H4 (cell line): ENCODE results near the gene TTC12. TPM values are rescaled to one million over a fixed set of nuclear protein-coding genes. Genes with fewer than 3 reads are reported as not detected.

Experiments used
- DNase-seq: peaks from one replicate; pipeline ENCODE4 v3.0.0-alpha.2; 2015; ENCODE audit warnings: low spot score
- total RNA-seq: library from RNA; depleted of rRNA; stranded (reverse); fragments of >200 nt; shearing (Covaris generic); gene quantifications from 2 replicates; pipeline ENCODE4 v1.2.3, GENCODE V29; 2014

TTC12 gene
- total RNA-seq, 1 experiment from 2014 or later, result 10.8 TPM

- DNase-seq, result no peak
Measured at GRCh38 chr11:113331441-113331840, 17.1 kb downstream of the TTC12 start.

- DNase-seq, result no peak
Measured at GRCh38 chr11:113332023-113332422, 17.6 kb downstream of the TTC12 start.

- DNase-seq, result no peak
Measured at GRCh38 chr11:113332638-113333329, 18.4 kb downstream of the TTC12 start.

DNA sequence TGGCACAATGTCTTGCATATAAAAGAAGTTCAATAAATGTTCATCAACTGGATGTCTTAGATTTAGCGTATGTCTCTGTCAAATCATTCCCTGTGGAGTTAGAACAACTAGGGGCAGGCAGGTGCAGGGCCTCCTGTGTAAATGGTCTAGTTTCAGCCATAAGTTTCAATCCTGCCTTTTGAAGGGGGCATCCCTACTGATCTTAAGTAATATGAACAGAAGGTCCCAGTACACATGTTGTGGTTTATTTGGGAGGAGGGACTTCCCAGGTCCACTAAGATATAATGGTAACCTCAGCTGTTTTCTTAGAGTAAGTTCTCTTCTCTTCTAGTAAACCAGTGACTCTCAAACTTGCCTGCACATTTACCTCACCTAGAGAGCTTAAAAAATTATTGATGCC is 19.8 kb downstream of the TTC12 start:
- DNase-seq, result no peak

GRCh38 chr11:113338730-113339129 is 24.3 kb downstream of the TTC12 start:
- DNase-seq, result no peak

- DNase-seq, result no peak
Measured at GRCh38 chr11:113339929-113340589, 25.7 kb downstream of the TTC12 start.

DNA sequence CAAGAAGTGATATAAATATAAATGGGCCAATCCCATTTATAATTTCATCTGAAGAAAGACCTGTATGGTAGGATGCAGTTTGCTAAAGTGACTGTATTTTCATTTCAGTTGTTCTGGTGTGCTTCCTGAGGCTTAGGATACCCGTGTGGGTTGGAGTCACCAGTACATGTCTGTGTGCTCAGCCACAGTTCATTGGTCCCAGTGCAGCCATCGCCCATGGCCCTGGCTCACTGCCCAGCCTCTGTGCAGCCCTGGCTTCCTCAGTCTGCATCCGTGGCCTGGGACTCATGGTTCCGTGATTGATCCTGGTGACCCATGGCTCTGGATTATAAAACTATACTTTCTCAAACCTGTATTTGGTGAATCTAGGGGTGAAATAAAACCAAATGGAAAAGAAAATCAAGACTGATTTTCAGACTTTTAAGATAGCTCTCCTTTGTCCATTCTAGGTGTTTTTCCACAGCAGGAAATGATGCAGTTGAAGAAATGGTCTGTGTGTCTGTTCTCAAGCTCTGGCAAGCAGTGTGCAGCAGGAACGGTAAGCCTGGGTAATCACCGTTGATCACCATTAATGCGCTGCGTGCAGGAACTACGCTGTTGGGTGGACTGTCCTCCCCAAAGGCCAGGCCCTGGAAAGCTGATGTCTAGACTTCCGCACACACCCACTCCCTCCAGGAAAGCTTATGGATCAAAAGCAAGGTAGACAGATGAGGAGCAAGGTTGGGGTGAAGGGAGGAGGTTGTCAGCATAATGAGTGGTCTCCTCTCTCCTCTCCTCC is 27.2 kb downstream of the TTC12 start:
- no peak for DNase-seq

DNA sequence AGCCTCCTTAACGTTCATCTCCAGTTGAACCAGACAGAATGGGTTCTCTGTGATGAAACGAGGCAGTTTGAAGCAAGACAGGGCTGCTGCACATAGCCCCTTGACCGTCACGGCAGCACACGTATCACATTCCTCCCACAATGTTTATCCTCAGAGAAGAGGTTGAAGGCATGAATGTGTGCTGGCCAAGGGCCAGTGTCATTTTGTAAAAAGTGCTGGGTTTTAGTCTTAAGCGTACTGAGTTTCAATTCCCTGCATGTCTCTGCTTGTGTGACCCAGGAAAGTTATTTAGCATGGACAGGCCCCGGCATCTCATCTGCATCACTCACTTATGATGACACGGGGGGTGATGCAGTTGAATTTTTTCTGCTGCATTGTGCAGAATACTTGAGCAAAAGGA is 31.6 kb downstream of the TTC12 start:
- no peak for DNase-seq

DNA sequence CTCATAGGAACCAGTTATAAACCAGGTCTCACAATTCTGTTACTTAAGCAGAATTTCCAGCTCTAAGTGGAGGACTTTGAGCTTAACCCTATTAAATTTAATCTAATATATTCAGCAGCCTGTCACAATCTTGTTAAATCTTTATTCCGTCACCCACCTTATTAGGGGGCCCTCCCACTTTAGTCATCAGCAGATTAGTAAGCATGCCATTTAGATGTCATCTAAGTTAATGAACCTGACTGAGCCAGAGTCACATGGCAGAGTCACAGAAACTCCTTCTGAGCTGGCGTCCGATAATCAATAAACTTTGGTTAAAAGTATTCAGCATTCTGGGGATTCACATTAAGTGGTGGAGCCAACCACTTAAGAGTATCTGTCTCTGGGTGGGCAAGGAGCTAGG is 35.1 kb downstream of the TTC12 start:
- DNase-seq, result no peak

- no peak for DNase-seq
Measured at GRCh38 chr11:113350336-113351067, 36.1 kb downstream of the TTC12 start.

- DNase-seq, result no peak
Measured at GRCh38 chr11:113351068-113351450, 36.7 kb downstream of the TTC12 start.

- no peak for DNase-seq
Measured at GRCh38 chr11:113351480-113351879, 37.1 kb downstream of the TTC12 start.

GRCh38 chr11:113356203-113356602 is 41.8 kb downstream of the TTC12 start:
- DNase-seq, result no peak

- DNase-seq, result no peak
Measured at GRCh38 chr11:113363406-113363805, 49.0 kb downstream of the TTC12 start.

DNA sequence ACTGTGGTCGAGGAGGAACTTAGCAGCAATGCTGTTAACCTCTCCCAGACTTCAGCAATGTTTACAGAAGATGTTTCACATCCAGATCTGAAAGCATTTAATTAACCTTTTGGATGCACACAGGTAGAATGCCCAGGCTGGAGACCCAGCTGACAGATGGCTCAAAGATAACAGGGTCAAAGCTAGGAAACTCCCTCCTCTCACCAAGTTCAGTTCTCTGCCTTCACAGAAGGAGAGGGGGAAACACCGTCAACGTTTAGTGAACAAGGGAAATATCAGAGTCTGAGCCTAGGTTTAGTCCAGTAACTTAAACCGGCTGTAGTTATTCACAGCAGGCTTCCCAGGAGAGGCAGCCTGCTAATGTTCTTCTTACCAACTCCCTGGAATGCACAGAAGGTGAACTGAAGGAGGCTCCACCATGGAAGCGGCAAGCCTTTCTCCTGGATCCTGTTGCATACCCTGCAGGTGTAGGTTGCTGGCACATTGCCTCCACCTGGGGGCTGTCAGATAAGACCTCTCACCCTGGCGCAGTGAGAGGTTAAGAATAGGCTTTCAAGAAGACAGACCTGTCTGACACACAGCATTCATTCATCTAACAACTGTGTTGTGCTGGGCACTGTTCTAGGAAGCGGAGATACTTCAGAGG is 49.7 kb downstream of the TTC12 start:
- DNase-seq, result no peak

DNA sequence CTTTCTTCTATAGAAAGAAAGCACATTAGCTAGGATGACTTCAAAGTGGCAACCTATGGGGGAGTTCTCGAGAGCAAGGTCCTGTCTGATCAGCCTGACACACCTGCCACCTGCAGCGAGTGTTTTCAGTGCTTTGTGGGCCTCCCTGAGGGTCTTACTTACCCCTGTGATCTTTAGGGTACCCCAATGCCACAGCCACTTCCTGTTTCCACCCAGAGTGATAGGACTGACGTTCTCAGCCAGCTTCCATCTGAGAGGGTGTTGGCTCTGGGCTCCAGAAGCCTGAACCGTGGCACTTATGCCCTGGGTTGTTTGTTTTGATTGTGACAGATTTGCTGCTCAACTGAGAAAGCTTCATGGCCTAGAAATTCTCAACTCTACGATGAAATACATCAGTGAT is 51.5 kb downstream of the TTC12 start:
- no peak for DNase-seq

GRCh38 chr11:113369411-113369810 is 55.0 kb downstream of the TTC12 start:
- DNase-seq, result no peak

GRCh38 chr11:113370634-113371033 is 56.3 kb downstream of the TTC12 start:
- no peak for DNase-seq

DNA sequence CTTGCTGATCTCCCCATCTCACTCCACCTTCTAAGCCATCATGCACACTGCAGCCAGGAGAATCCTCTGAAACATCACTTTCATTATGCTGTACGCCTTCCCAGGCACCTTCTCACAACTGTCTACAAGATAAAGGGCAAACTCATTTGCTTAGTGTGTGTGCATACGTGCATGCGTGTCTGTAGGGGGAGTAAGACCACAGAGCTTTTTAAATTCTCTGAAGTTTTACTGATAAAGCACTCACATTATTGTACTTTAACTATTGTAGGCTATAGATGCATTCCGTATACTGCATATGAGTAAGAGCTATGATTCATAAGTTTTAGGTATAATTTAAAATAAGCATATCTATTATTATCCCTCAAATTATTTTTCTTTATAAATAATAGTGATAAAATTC is 57.9 kb downstream of the TTC12 start:
- no peak for DNase-seq

- DNase-seq, result no peak
Measured at GRCh38 chr11:113373306-113373705, 58.9 kb downstream of the TTC12 start.

DNA sequence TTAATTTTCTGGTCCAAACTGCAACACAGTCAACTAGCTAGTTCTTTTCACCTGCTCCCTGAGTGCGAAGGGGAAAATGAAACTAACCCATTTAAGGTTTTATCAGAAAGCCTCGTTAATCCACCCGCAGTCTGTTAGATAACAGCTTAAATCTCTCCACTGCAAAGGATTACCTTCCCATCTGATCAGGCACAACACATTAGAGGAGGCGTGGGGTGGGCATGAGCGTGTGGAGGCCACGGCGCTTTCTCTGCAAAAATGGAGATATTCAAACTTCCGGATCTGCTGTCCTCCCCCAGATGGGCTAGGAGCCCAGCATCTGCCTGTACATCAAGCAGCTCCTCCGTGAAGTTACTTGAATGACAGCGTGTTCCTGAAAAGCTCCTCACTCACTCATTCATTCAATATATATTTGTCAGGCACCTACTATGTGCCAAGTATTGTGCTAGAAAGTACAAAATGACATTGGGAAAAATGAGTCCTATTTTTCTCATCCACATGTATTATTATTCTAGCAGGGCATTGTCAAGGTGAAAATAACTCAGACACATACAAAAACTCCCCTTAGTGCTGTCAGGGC is 59.7 kb downstream of the TTC12 start:
- no peak for DNase-seq
